H9 (cell line): ENCODE results near the gene AGBL4. TPM values are rescaled to one million over a fixed set of nuclear protein-coding genes. Genes with fewer than 3 reads are reported as not detected.

Experiments
- DNase-seq: peaks from one replicate; pipeline ENCODE4 v3.0.0-alpha.2; 2017
- H2AFZ ChIP-seq: one replicate; pipeline ENCODE4 v1.6.1; 2013; ENCODE audit warnings: mild to moderate bottlenecking, low read length, control low read depth, moderate library complexity
- H2AK5ac ChIP-seq: 2 replicates; pipeline ENCODE4 v1.6.1; 2013; ENCODE audit warnings: low read length, control low read depth, mixed read lengths; ENCODE audit not compliant: insufficient read length
- H2BK120ac ChIP-seq: one replicate; pipeline ENCODE4 v1.6.1; 2013; ENCODE audit warnings: low read depth, mild to moderate bottlenecking, low read length, control low read depth, inconsistent platforms; ENCODE audit not compliant: poor library complexity, severe bottlenecking
- H2BK12ac ChIP-seq: 2 replicates; pipeline ENCODE4 v1.6.1; 2013; ENCODE audit warnings: low read length, control low read depth, mixed read lengths, low read depth; ENCODE audit not compliant: insufficient read length
- H2BK15ac ChIP-seq: 2 replicates; pipeline ENCODE4 v1.6.1; 2013; ENCODE audit warnings: low read depth, low read length, control low read depth
- H2BK20ac ChIP-seq: one replicate; pipeline ENCODE4 v1.6.1; 2013; ENCODE audit warnings: low read depth, mild to moderate bottlenecking, low read length, control low read depth, inconsistent platforms; ENCODE audit not compliant: poor library complexity, severe bottlenecking
- H2BK5ac ChIP-seq: 2 replicates; pipeline ENCODE4 v1.6.1; 2013; ENCODE audit warnings: low read length, control low read depth, mixed read lengths; ENCODE audit not compliant: insufficient read length
- H3K14ac ChIP-seq: 2 replicates; pipeline ENCODE4 v1.6.1; 2013; ENCODE audit warnings: low read length, control low read depth; ENCODE audit not compliant: insufficient read depth
- H3K18ac ChIP-seq: 2 replicates; pipeline ENCODE4 v1.6.1; 2013; ENCODE audit warnings: low read depth, mild to moderate bottlenecking, mixed read lengths, low read length, control low read depth; ENCODE audit not compliant: insufficient read length
- H3K23ac ChIP-seq: 2 replicates; pipeline ENCODE4 v1.6.1; 2013; ENCODE audit warnings: low read length, control low read depth, mixed read lengths, low read depth; ENCODE audit not compliant: insufficient read length
- H3K23me2 ChIP-seq: 2 replicates; pipeline ENCODE4 v1.6.1; 2013; ENCODE audit warnings: low read depth, mild to moderate bottlenecking, mixed read lengths, low read length, control low read depth; ENCODE audit not compliant: insufficient read length, poor library complexity, severe bottlenecking
- H3K27ac ChIP-seq: 2 replicates; pipeline ENCODE4 v1.5.1; 2013; ENCODE audit warnings: low read length, control low read depth, mixed read lengths, low read depth; ENCODE audit not compliant: insufficient read length
- H3K27me3 ChIP-seq: 2 replicates; pipeline ENCODE4 v1.6.1; 2013; ENCODE audit warnings: low read length, control low read depth, inconsistent platforms; ENCODE audit not compliant: insufficient read depth
- H3K4ac ChIP-seq: 2 replicates; pipeline ENCODE4 v1.6.1; 2013; ENCODE audit warnings: low read depth, mild to moderate bottlenecking, control low read depth, inconsistent platforms, low read length, moderate library complexity
- H3K4me1 ChIP-seq: 2 replicates; pipeline ENCODE4 v1.6.1; 2013; ENCODE audit warnings: low read length, control low read depth, inconsistent platforms; ENCODE audit not compliant: insufficient read depth
- H3K4me2 ChIP-seq: 2 replicates; pipeline ENCODE4 v1.6.1; 2013; ENCODE audit warnings: low read length, control low read depth, mixed read lengths; ENCODE audit not compliant: insufficient read length, insufficient read depth
- H3K56ac ChIP-seq: 2 replicates; pipeline ENCODE4 v1.6.1; 2013; ENCODE audit warnings: low read depth, mild to moderate bottlenecking, mixed read lengths, low read length, control low read depth; ENCODE audit not compliant: insufficient read length
- H3K79me1 ChIP-seq: 2 replicates; pipeline ENCODE4 v1.6.1; 2013; ENCODE audit warnings: low read depth, mild to moderate bottlenecking, moderate library complexity, low read length, control low read depth, inconsistent platforms; ENCODE audit not compliant: insufficient read depth, poor library complexity, severe bottlenecking
- H3K79me2 ChIP-seq: 2 replicates; pipeline ENCODE4 v1.6.1; 2013; ENCODE audit warnings: low read length, control low read depth, inconsistent platforms; ENCODE audit not compliant: insufficient read depth
- H3K9ac ChIP-seq: 2 replicates; pipeline ENCODE4 v1.6.1; 2013; ENCODE audit warnings: low read length, control low read depth, mixed read lengths; ENCODE audit not compliant: insufficient read length; ENCODE audit errors: extremely low read depth
- H3K9me3 ChIP-seq: one replicate; pipeline ENCODE4 v1.6.1; 2013; ENCODE audit warnings: low read depth, low read length, inconsistent platforms; ENCODE audit not compliant: control insufficient read depth
- H3T11ph ChIP-seq: one replicate; pipeline ENCODE4 v1.6.1; 2013; ENCODE audit warnings: mild to moderate bottlenecking, low read length, control low read depth, inconsistent platforms
- H4K20me1 ChIP-seq: one replicate; pipeline ENCODE4 v1.6.1; 2013; ENCODE audit not compliant: control insufficient read depth, insufficient read length, insufficient read depth
- H4K5ac ChIP-seq: 2 replicates; pipeline ENCODE4 v1.6.1; 2013; ENCODE audit warnings: low read depth, mild to moderate bottlenecking, mixed read lengths, low read length, control low read depth; ENCODE audit not compliant: insufficient read length
- H4K8ac ChIP-seq: replicated peaks from 2 replicates; pipeline ENCODE4 v1.6.1; 2013; ENCODE audit warnings: low read length, control low read depth, mixed read lengths, low read depth; ENCODE audit not compliant: insufficient read length
- H4K91ac ChIP-seq: 2 replicates; pipeline ENCODE4 v1.6.1; 2013; ENCODE audit warnings: low read depth, mild to moderate bottlenecking, moderate library complexity, mixed read lengths, low read length, control low read depth; ENCODE audit not compliant: insufficient read length
- H3K27ac Mint-ChIP-seq, 3 experiments: 2 replicates in 2 of 3; 3 replicates in 1 of 3; pipeline ENCODE4 v1.8.0; 2020 to 2021; ENCODE audit warnings: mixed read lengths in 3 of 3, mild to moderate bottlenecking in 1 of 3, moderate library complexity in 1 of 3
- H3K27me3 Mint-ChIP-seq: 2 replicates; pipeline ENCODE4 v1.8.0; 2021; ENCODE audit warnings: low read depth, mild to moderate bottlenecking, moderate library complexity, mixed read lengths
- H3K36me3 Mint-ChIP-seq, 3 experiments: 2 replicates in 2 of 3; 3 replicates in 1 of 3; pipeline ENCODE4 v1.8.0; 2020 to 2021; ENCODE audit warnings: low read depth in 3 of 3, mixed read lengths in 3 of 3; ENCODE audit not compliant: insufficient read depth in 1 of 3
- H3K4me1 Mint-ChIP-seq, 2 experiments: 2 replicates each; pipeline ENCODE4 v1.8.0; 2020; ENCODE audit warnings: mixed read lengths in 2 of 2
- H3K4me3 Mint-ChIP-seq, 2 experiments: 2 replicates in 1 of 2; 3 replicates in 1 of 2; pipeline ENCODE4 v1.8.0; 2020 to 2021; ENCODE audit warnings: mild to moderate bottlenecking in 2 of 2, mixed read lengths in 2 of 2, moderate library complexity in 1 of 2
- H3K9me3 Mint-ChIP-seq, 2 experiments: 2 replicates in 1 of 2; 3 replicates in 1 of 2; pipeline ENCODE4 v1.8.0; 2020; ENCODE audit warnings: mild to moderate bottlenecking in 2 of 2, mixed read lengths in 2 of 2, moderate library complexity in 1 of 2
- WGBS: extraction: QIAGEN DNeasy Blood & Tissue Kit; methylation state at CpG from one replicate; pipeline ENCODE4 v1.1.7; 2013; ENCODE audit warnings: missing lambda C conversion rate, low lambda C conversion rate, mixed read lengths; ENCODE audit not compliant: insufficient read length; ENCODE audit errors: extremely low coverage; 5-methylcytosine and 5-hydroxymethylcytosine counted together
- total RNA-seq: library from RNA; stranded (reverse); gene quantifications from 2 replicates; pipeline ENCODE4 v1.2.1, GENCODE V29; 2021
- TF ChIP-seq, protein P1 (sequence below): fragments of 200-600 bp; sonication (generic); conservative IDR thresholded peaks from 3 replicates; pipeline ENCODE4 v1.8.0; 2021; ENCODE audit warnings: antibody characterized with exemption, mild to moderate bottlenecking

AGBL4 gene
- total RNA-seq, 1 experiment from 2014 or later: not detected

DNA sequence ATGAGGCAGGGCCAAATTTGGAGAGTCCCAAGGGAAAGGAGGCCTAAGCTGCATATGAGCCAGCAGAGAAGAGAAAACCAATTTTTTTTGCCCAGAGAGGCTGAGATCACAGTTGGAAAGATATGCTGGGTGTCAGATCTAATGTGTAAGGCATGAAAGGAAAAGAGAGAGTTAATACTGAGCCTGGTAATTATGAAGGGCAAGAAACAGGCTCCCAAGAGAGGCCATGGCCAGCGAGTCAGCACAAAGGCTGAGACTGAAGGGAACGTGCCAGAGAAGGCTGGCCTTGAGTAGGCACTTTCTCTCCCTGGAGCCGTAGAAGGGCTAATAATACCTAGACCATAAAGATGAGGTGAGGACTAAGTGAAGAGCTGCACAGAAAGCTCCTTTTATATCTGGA, 1215.3 kb downstream of the AGBL4 start:
- no peaks in the 10 kb centered on the region for H3K79me2 ChIP-seq

More for the DNA sequence above, 1215.3 kb downstream of the AGBL4 start:
- Histone ChIP-seq H2BK5ac (no peak overlapping the region), H4K5ac (no peak overlapping the region), H3K9me3 (no peaks in the 10 kb centered on the region), H2BK12ac (no peak overlapping the region), H2BK15ac (no peak overlapping the region), H3K4me1 (peaks cover 3% of the 10 kb centered on the region; the same call in 1 of the 2 replicates), H2BK20ac (no peak overlapping the region), H3K4me2 (no peak overlapping the region), H3K27me3 (no peaks in the 10 kb centered on the region), H4K91ac (no peak overlapping the region), H3K23ac (no peak overlapping the region), H3K4ac (no peak overlapping the region), H3K27ac (no peak overlapping the region), H4K8ac (no peak overlapping the region), H2BK120ac (no peak overlapping the region), H4K20me1 (no peaks in the 10 kb centered on the region), H3T11ph (no peak overlapping the region), H2AFZ (no peak overlapping the region), H3K9ac (no peak overlapping the region), H3K79me1 (no peaks in the 10 kb centered on the region), H3K23me2 (no peaks in the 10 kb centered on the region), H2AK5ac (no peak overlapping the region), H3K14ac (no peak overlapping the region), H3K56ac (no peak overlapping the region), H3K18ac (no peak overlapping the region)
- Mint-ChIP-seq H3K4me3 (no peak overlapping the region), H3K4me1 (peaks cover 17 to 20% of the 10 kb centered on the region in 2 experiments), H3K27me3 (peaks cover 8% of the 10 kb centered on the region), H3K27ac (no peak overlapping the region), H3K36me3 (no peaks in the 10 kb centered on the region; a peak in 1 of 7 replicates), H3K9me3 (peaks cover 0 to 5% of the 10 kb centered on the region in 2 experiments; a peak in 1 of 5 replicates)
- DNase-seq: no peak
- WGBS: no CpG with 5 or more reads among the region's 3 CpGs
- TF ChIP-seq, protein P1, sequence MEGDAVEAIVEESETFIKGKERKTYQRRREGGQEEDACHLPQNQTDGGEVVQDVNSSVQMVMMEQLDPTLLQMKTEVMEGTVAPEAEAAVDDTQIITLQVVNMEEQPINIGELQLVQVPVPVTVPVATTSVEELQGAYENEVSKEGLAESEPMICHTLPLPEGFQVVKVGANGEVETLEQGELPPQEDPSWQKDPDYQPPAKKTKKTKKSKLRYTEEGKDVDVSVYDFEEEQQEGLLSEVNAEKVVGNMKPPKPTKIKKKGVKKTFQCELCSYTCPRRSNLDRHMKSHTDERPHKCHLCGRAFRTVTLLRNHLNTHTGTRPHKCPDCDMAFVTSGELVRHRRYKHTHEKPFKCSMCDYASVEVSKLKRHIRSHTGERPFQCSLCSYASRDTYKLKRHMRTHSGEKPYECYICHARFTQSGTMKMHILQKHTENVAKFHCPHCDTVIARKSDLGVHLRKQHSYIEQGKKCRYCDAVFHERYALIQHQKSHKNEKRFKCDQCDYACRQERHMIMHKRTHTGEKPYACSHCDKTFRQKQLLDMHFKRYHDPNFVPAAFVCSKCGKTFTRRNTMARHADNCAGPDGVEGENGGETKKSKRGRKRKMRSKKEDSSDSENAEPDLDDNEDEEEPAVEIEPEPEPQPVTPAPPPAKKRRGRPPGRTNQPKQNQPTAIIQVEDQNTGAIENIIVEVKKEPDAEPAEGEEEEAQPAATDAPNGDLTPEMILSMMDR: no peak
